Spleen (tissue), 11 donors: ENCODE data around the gene LRRC28. TPM values are rescaled to one million over a fixed set of nuclear protein-coding genes. Genes with fewer than 3 reads are reported as not detected.

Source experiments
- DNase-seq: peaks from one replicate; pipeline ENCODE4 v3.0.0-alpha.2; 2020
- H3K27ac ChIP-seq, 8 donors: fragments of 200-600 bp; sonication (generic) in 7 of 8; 1 replicate in 4 of 8; 2 replicates in 4 of 8; pipeline versions ENCODE4 v1.5.0 to v1.8.0; 2016 to 2021; ENCODE audit warnings: inconsistent platforms in 4 of 8, mild to moderate bottlenecking in 4 of 8, moderate library complexity in 1 of 8
- H3K27me3 ChIP-seq, 7 donors: fragments of 200-600 bp; sonication (generic) in 6 of 7; replicated peaks in 1 of 7; 1 replicate in 4 of 7; 2 replicates in 3 of 7; pipeline versions ENCODE4 v1.5.0 to v1.8.0; 2016 to 2021; ENCODE audit warnings: inconsistent platforms in 3 of 7, mild to moderate bottlenecking in 1 of 7
- H3K36me3 ChIP-seq, 6 donors: fragments of 200-600 bp; sonication (generic) in 5 of 6; 1 replicate in 4 of 6; 2 replicates in 2 of 6; pipeline versions ENCODE4 v1.5.0 to v1.8.0; 2016 to 2021; ENCODE audit warnings: inconsistent platforms in 2 of 6
- H3K4me1 ChIP-seq, 6 donors: fragments of 200-600 bp; sonication (generic) in 5 of 6; 1 replicate in 3 of 6; 2 replicates in 3 of 6; pipeline versions ENCODE4 v1.5.0 to v1.8.0; 2016 to 2021; ENCODE audit warnings: inconsistent platforms in 3 of 6
- H3K4me3 ChIP-seq, 8 donors: fragments of 200-600 bp; sonication (generic) in 7 of 8; 1 replicate in 4 of 8; 2 replicates in 4 of 8; pipeline versions ENCODE4 v1.5.0 to v1.8.0; 2016 to 2021; ENCODE audit warnings: inconsistent platforms in 4 of 8, mild to moderate bottlenecking in 4 of 8, moderate library complexity in 2 of 8
- H3K9me3 ChIP-seq, 8 donors: fragments of 200-600 bp; sonication (generic) in 7 of 8; 1 replicate in 4 of 8; 2 replicates in 4 of 8; pipeline versions ENCODE4 v1.5.0 to v1.8.0; 2016 to 2021; ENCODE audit warnings: inconsistent platforms in 4 of 8
- CTCF ChIP-seq, 11 experiments: fragments of 200-600 bp in 7 of 11; fragments of 450-650 bp in 4 of 11; sonication (generic) in 4 of 11; IDR thresholded peaks in 8 of 11; conservative IDR thresholded peaks in 3 of 11; 1 replicate in 7 of 11; 2 replicates in 4 of 11; pipeline versions ENCODE4 v1.4.0 to v1.8.0; 2016 to 2021; ENCODE audit warnings: antibody characterized with exemption in 11 of 11, inconsistent platforms in 4 of 11, mild to moderate bottlenecking in 1 of 11
- POLR2A ChIP-seq, 3 donors: fragments of 450-650 bp; IDR thresholded peaks; one replicate each; pipeline ENCODE4 v1.5.1; 2017; ENCODE audit warnings: antibody characterized with exemption in 3 of 3, mild to moderate bottlenecking in 1 of 3
- POLR2AphosphoS5 ChIP-seq, 3 donors: sonication (generic); formaldehyde crosslinking; IDR thresholded peaks; one replicate each; pipeline ENCODE4 v1.5.1; 2017; ENCODE audit warnings: antibody characterized with exemption in 3 of 3
- WGBS, 5 donors: extraction: QIAGEN DNeasy Blood & Tissue Kit in 3 of 5; methylation state at CpG; one replicate each; pipeline versions ENCODE4 v1.1.5 to v1.1.7; 2013 to 2018; 5-methylcytosine and 5-hydroxymethylcytosine counted together
- intact Hi-C: fragments of 100-400 bp; cut with DNase I; formaldehyde crosslinking; loops from one replicate; pipeline ENCODE4 v1.15.0; 2023; ENCODE audit warnings: low total_unique reads
- polyA plus RNA-seq, 3 donors: library from polyadenylated mRNA; stranded (reverse); fragments of 200-250 nt; gene quantifications; one replicate each; pipeline ENCODE4 v1.2.1, GENCODE V29; 2013
- total RNA-seq, 7 donors: library from RNA; depleted of rRNA in 3 of 7; stranded (reverse); fragments of >200 nt in 3 of 7; fragmentation: NEBNext Ultra II Directional in 4 of 7; extraction: Animal tissue kit (Norgen Biotek cat#: 25700) in 4 of 7; gene quantifications; one replicate each; pipeline versions ENCODE4 v1.1.0 to v1.2.1, GENCODE V29; 2016 to 2021
- donor health status: healthy with polysubstance abuse.
- donor health status: DM: no; HTN: no; CAD: no; lungs with moderate emphysema.
- donor health status: DM: no; HTN: no; CAD: no.
- donor health status: Bipolar disorder and iron deficiency.
- donor health status: healthy.
- donor health status: DM: no; HTN: no; CAD: no.
- donor health status: DM: yes; HTN: yes; CAD: no.

The LRRC28 gene
- total and polyA plus RNA-seq, 10 donors: 6.0 to 63.3 (median 24.2) TPM

DNA sequence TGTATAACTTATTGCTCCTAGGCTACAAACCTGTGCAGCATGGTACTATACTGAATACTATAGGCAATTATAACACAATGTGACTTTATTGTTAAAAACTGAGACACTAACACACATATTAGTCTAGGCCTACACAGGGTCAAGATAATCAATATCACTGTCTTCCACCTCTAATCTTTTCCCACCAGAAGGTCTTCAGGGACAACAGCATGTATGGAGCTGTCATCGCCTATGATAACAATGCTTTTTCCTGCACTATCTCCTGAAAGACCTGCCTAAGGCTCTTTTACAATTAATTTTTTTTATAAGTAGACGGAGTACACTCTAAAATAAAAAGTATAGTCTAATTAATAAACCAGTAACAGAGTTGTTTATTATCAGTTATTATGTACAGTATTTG, 60.9 kb downstream of the LRRC28 start:
- intact Hi-C loops: no loop called here
- WGBS, 5 donors: 73 to 99% (median 95%) methylated on average over 2 of the region's 2 CpGs
- peaks cover 0 to 29% (median 21%) of the 10 kb centered on the region in 8 donors for H3K9me3 ChIP-seq

GRCh38 chr15:99312794-99313193, 61.5 kb downstream of the LRRC28 start:
- no peak overlapping the region for H3K27ac ChIP-seq
- TF ChIP-seq POLR2AphosphoS5 (IDR thresholded peaks at IDR 0.05) (no peak), POLR2A (IDR thresholded peaks at IDR 0.05) (no peak), CTCF (IDR thresholded peaks at IDR 0.05 in 8 of 11, conservative IDR thresholded peaks at IDR 0.05 in 3 of 11) (no peak)
- 93 to 100% (median 95%) methylated on average over 3 of the region's 3 CpGs for WGBS, 5 donors
- H3K27me3 ChIP-seq: no peaks in the 10 kb centered on the region
- DNase-seq: no peak
- H3K36me3 ChIP-seq: peaks cover 0 to 14% (median 0%) of the 10 kb centered on the region in 6 donors
- H3K4me1 ChIP-seq: no peaks in the 10 kb centered on the region
- intact Hi-C loops: no loop called here
- no peak overlapping the region for H3K4me3 ChIP-seq
- peaks cover 0 to 29% (median 21%) of the 10 kb centered on the region in 8 donors for H3K9me3 ChIP-seq

More for the DNA sequence above, 60.9 kb downstream of the LRRC28 start:
- no peak for DNase-seq
- no peak overlapping the region for H3K27ac ChIP-seq
- H3K27me3 ChIP-seq: no peaks in the 10 kb centered on the region
- no peak for TF ChIP-seq POLR2AphosphoS5 (IDR thresholded peaks at IDR 0.05)
- TF ChIP-seq CTCF (IDR thresholded peaks at IDR 0.05 in 8 of 11, conservative IDR thresholded peaks at IDR 0.05 in 3 of 11): no peak
- no peak for TF ChIP-seq POLR2A (IDR thresholded peaks at IDR 0.05)
- H3K4me1 ChIP-seq: no peaks in the 10 kb centered on the region
- peaks cover 0 to 14% (median 0%) of the 10 kb centered on the region in 6 donors for H3K36me3 ChIP-seq
- H3K4me3 ChIP-seq: no peak overlapping the region

DNA sequence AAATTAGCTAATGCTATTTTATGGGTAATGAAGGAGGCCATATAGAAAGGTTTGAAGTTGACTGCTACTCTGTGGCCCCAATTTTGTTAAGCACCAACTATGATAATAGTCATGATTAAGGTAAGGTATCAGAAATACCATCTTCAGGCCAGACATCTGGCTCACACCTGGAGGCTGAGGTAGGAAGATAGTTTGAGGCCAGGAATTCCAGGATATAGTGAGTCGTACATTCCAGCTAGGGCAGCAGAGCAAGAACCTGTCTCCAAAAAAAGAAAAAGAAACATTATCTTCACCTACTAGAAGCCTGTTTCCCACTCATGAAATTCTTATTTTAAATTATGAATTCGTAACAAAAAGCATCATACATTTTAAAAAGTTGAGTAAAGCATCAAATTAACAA, 64.4 kb downstream of the LRRC28 start:
- H3K27me3 ChIP-seq: no peaks in the 10 kb centered on the region
- no peaks in the 10 kb centered on the region for H3K4me1 ChIP-seq
- intact Hi-C loops: no loop called here
- peaks cover 0 to 29% (median 21%) of the 10 kb centered on the region in 8 donors for H3K9me3 ChIP-seq
- no peak overlapping the region for H3K27ac ChIP-seq
- H3K4me3 ChIP-seq: no peak overlapping the region
- no peak for DNase-seq
- peaks cover 0 to 14% (median 0%) of the 10 kb centered on the region in 6 donors for H3K36me3 ChIP-seq
- WGBS, 5 donors: 92 to 97% (median 94%) methylated on average over 2 of the region's 2 CpGs
- no peak for TF ChIP-seq CTCF (IDR thresholded peaks at IDR 0.05 in 8 of 11, conservative IDR thresholded peaks at IDR 0.05 in 3 of 11)
- no peak for TF ChIP-seq POLR2AphosphoS5 (IDR thresholded peaks at IDR 0.05)
- no peak for TF ChIP-seq POLR2A (IDR thresholded peaks at IDR 0.05)

DNA sequence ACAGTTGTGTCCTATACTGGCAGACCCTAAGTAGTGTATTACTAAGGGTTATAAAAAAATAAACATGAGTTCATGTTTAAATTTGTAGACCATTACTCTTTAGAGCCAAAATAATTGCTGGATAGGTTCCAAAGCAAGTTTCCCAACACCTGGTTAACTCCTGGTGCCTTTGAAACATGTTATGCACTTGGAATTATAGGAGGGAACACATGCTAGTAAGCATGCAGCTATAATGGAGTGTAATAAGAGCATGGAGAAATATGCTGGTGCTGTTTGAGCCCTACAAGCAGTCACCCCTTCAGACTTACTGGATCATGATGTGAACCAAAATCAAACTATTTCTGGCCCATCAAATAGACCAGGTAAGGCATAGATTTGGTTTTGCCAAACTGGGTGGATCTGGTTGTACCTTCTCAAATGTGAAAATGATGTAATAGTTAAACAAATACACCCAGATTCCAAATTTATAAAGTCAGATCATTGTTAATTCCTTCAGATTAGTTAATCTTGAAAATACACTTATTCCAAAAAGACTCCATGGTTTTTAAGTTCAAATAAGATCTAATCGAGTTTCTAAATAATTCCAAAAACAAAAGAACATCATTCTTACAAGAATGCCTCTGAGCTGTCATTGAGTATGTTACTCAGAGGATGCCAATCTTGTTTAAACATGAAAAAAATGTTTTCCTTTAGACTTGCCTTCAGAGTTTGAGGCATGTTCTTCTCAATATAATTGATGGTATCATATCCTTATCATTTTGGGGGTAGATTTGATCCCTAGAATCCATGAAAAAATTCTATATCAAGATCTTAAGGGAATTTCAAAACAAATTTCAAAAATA, 69.3 kb downstream of the LRRC28 start:
- 74 to 86% (median 75%) methylated on average over 1 of the region's 1 CpG for WGBS, 5 donors
- no peak for DNase-seq
- Histone ChIP-seq H3K9me3 (no peaks in the 10 kb centered on the region), H3K36me3 (no peaks in the 10 kb centered on the region), H3K4me3 (no peak overlapping the region), H3K4me1 (peaks cover 0 to 8% (median 0%) of the 10 kb centered on the region in 6 donors), H3K27me3 (no peaks in the 10 kb centered on the region), H3K27ac (no peak overlapping the region)
- TF ChIP-seq POLR2A (IDR thresholded peaks at IDR 0.05) (no peak), CTCF (IDR thresholded peaks at IDR 0.05 in 8 of 11, conservative IDR thresholded peaks at IDR 0.05 in 3 of 11) (no peak), POLR2AphosphoS5 (IDR thresholded peaks at IDR 0.05) (no peak)
- intact Hi-C loops: no loop called here
